ENCODE measurements around the gene MANEA.
A peak's percentile ranks its signal among the peaks of the same experiment; 100 is the strongest.

Gene MANEA

DNA sequence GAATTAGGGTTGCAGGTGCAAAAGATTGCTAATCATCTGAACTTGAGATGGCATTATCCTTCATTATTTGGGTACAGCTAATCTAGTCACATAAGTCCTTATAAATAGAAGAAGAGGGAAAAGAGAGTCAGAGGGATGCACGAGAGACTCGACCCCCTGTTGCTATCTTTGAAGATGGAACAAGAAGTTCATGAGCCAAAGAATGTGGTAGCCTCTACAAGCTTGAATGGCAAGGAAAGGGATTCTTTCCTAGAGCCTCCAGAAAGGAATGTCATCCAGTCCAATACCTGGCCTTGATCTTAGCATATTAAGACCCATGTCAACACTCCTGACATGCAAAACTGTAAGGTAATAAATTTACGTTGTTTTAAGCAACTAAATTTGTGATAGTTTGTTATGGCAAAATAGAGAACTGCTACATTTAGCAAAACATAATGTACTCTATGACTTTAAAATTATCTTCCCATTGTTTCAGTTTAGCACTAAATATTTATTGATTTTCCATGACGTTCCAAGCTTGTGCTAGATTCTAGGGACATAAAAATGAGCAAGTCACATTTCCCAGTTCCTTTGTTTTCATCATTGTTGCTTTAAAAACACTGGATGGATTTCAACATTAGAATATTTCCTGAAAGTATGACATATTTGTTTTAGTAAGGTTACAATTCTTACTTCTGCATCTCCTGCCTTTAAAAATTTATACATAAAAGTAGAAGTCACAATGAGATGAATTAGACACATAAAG is 12.7 kb downstream of the MANEA start:
- no peak for DNase-seq

- peak; percentile 68 for DNase-seq
These were observed 15.7 kb downstream of the MANEA start for GRCh38 chr6:95593025-95593424.

GRCh38 chr6:95596021-95596420 is 18.7 kb downstream of the MANEA start:
- no peak for DNase-seq

GRCh38 chr6:95599706-95600105 is 22.4 kb downstream of the MANEA start:
- DNase-seq, result no peak

- no peak for DNase-seq
These were observed 23.8 kb downstream of the MANEA start for GRCh38 chr6:95601133-95601532.

GRCh38 chr6:95614094-95614493 is 36.8 kb downstream of the MANEA start:
- DNase-seq, result no peak

GRCh38 chr6:95629551-95629950 is 52.2 kb downstream of the MANEA start:
- no peak for DNase-seq

DNA sequence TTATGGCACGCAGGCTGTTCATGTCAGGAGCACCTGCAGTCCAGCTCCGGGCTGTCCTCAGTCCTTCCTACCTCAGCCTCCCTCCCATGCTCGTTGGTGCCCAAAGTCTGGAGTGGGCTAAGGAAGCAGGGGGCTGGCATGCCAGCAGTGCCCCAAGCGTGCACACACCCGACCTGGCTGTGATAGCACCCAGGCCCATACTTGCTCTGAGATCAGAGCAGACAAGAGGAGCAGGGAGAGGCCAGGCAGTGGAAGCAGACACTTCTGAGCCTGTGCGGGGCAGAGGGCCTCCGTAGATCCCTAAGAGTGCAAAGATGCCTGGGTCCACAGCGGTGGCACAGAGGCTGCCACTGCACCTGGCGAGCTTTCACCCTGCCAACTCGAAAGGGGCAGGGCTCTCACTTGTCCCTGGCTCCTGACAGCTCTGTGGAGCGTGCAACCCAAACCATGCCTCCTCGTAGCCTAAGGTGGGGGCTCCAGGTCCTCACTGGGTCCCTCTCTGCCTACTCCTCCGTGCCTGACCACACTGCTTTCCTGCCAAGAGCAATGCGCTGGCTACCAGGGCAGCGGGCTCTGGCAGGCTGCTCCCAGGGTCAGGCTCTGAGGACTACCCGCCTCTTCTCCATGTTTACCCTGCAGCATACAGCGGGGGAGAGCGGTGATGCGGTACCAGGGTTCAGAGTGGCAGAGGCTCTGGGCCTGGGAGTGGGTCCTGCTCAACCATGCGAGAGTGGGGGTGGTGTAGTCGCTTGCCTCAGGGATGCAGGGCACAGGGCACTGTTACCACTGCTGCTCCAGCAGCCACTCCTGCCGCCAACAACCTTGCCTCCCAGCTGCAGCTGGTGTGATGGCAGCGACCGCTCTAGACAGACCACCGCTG is 59.5 kb downstream of the MANEA start:
- DNase-seq, result no peak

DNA sequence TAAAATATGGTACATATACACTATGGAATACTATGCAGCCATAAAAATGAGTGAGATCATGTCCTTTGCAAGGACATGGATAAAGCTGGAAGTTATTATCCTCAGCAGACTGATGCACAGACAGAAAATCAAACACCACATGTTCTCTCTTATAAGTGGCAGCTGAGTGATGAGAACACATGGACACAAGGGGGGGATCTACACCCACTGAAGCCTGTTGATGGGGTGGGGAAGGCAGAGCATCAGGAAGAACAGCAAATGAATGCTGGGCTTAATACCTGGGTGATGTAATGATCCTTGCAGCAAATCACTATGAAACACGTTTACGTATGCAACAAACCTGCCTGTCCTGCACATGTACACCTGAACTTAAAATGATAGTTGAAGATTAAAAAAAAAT is 71.3 kb downstream of the MANEA start:
- no peak for DNase-seq

DNA sequence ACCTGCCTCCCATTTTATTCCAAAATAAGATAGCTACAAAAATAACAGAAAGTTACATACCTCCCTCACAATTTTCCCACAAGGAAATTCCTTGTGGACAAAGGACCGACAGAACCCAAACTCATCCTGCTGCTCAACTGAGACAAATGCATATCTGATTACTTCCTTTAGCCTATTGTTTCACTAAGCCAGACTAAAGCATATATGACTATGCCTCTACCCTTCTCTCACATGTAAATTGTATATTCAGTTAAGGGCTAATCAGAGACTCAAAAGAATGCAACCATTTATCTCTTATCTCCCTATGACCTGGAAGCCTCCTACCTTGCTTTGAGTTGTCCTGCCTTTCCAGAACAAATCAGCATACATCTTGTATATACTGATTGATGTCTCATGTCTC is 72.1 kb downstream of the MANEA start:
- DNase-seq, result no peak

DNA sequence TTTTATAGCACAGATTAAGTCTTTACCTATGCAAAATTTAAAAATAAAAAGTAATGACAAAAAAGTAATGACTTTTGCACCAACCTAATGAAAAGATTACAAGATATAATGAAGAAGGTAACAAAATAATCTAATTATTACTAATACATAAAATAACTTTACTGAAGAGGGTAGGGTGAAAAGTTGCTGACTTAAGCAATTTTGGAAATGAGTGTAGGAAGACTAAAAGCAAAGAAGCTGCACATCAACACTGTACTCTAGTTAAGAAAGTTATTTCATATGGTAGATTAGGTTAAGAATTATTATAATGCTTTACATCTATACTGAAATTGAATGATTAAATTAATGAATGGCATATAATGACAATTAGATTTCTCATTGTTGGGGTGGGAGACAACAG is 76.8 kb downstream of the MANEA start:
- no peak for DNase-seq

GRCh38 chr6:95658886-95659285 is 81.6 kb downstream of the MANEA start:
- DNase-seq, result no peak
